BLaER1 (cell line): Measurements from ENCODE around the gene TRANK1.

ENCODE experiments used
- H3K27ac ChIP-seq: shearing (Covaris generic); formaldehyde crosslinking; 2 replicates; pipeline ENCODE4 v1.8.1; 2022
- H3K27me3 ChIP-seq: shearing (Covaris generic); formaldehyde crosslinking; 2 replicates; pipeline ENCODE4 v1.8.1; 2022
- H3K36me3 ChIP-seq: shearing (Covaris generic); formaldehyde crosslinking; 2 replicates; pipeline ENCODE4 v1.8.1; 2022
- H3K4me1 ChIP-seq: shearing (Covaris generic); formaldehyde crosslinking; 2 replicates; pipeline ENCODE4 v1.8.1; 2022
- H3K4me2 ChIP-seq: shearing (Covaris generic); formaldehyde crosslinking; 2 replicates; pipeline ENCODE4 v1.8.1; 2022
- H3K4me3 ChIP-seq: shearing (Covaris generic); formaldehyde crosslinking; 2 replicates; pipeline ENCODE4 v1.8.1; 2022
- H3K9ac ChIP-seq: shearing (Covaris generic); formaldehyde crosslinking; 2 replicates; pipeline ENCODE4 v1.8.1; 2022
- H3K9me3 ChIP-seq: shearing (Covaris generic); formaldehyde crosslinking; 2 replicates; pipeline ENCODE4 v1.8.1; 2022
- H4K20me1 ChIP-seq: shearing (Covaris generic); formaldehyde crosslinking; 2 replicates; pipeline ENCODE4 v1.8.1; 2022
- Cebpa-rat ChIP-seq: shearing (Covaris generic); IDR thresholded peaks from 2 replicates; pipeline ENCODE4 v1.8.1; 2022

The TRANK1 gene

DNA sequence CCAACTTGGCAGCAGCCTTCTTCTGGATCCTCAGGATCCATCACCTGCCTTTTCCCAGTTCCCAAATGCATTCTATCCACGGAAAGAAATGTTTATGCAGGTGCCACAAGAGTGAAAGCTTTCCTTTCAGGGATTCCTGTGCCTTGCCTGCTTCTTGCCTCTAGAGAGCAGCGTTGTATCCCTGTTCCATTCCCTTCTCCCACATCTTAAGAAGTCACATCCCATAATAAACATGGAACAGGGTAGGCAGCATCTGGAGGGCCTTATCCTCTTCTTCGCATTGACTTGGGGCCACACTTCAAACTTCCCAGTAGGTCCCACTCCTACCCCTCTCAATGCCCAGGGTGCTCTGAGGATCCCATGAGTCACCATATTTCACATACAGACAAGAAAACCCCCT, 107.8 kb downstream of the TRANK1 start:
- H3K27me3 ChIP-seq = no peaks in the 10 kb centered on the region
- H3K27ac ChIP-seq = no peak overlapping the region
- H3K4me3 ChIP-seq = no peak overlapping the region
- no peak for TF ChIP-seq Cebpa-rat
- H3K9me3 ChIP-seq = peaks cover 15% of the 10 kb centered on the region
- no peaks in the 10 kb centered on the region for H4K20me1 ChIP-seq
- peaks cover 81% of the 10 kb centered on the region for H3K36me3 ChIP-seq
- no peak overlapping the region for H3K9ac ChIP-seq
- peaks cover 10% of the 10 kb centered on the region; the same call in 1 of the 2 replicates for H3K4me1 ChIP-seq
- H3K4me2 ChIP-seq = no peak overlapping the region

DNA sequence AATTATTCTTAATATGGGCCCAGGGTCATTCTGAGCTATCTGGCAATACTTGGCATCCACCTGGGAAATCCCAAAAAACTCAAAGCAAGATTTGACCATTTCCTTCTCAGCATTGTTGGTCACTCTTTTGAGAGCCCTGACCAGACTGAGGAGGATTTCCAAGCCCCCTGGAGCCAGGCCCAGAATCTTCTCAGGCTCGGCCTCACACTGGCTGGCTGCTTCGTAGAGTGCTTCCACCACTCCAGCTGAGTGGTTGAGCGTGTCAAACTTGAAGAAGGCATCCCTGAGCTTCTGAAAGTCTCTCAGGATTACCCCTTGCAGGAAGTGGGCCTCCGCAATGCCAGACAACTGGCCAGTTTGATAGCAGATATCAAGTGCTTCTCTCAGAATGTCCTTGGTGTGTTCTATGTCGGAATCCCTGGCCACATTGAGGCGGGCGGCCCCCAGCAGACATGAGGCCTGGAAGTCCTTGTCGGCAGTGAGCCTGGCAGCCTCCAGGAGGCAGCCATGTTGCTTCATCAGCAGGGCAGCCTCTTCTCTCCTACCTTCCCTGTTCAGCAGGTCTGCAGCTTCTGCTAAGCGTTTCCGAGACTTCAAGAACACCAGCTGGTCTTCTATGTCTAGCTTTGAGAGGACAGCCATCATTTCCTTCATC, 111.6 kb downstream of the TRANK1 start:
- Histone ChIP-seq H3K27ac (no peak overlapping the region), H3K9me3 (no peaks in the 10 kb centered on the region), H3K4me2 (no peak overlapping the region), H3K36me3 (peaks cover 84% of the 10 kb centered on the region), H3K9ac (no peak overlapping the region), H3K27me3 (no peaks in the 10 kb centered on the region), H3K4me3 (no peak overlapping the region), H4K20me1 (no peaks in the 10 kb centered on the region), H3K4me1 (no peaks in the 10 kb centered on the region)
- TF ChIP-seq Cebpa-rat = no peak

DNA sequence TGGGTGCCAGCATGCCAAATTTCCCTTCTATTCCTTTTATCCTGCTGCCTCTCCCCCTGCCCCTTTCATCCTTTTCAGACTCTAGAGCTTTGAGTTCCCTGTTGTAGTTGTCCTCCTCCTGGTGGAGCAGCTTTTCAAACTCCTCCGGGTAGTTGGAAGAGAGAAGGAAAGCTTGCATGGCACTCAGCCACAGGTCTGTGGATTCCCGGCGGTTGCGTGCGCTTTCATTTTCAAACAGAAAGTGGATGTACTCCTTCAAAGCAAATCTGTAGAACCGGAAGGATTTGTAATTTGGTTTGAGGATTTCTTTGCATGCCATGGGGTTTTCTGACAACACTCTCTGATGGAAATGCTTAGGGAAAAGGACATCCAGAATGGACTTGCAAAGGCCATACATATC, 112.4 kb downstream of the TRANK1 start:
- Histone ChIP-seq H4K20me1 (no peaks in the 10 kb centered on the region), H3K27ac (no peak overlapping the region), H3K36me3 (peaks cover 84% of the 10 kb centered on the region), H3K9me3 (no peaks in the 10 kb centered on the region), H3K9ac (no peak overlapping the region), H3K27me3 (no peaks in the 10 kb centered on the region), H3K4me1 (no peaks in the 10 kb centered on the region), H3K4me3 (no peak overlapping the region), H3K4me2 (no peak overlapping the region)
- TF ChIP-seq Cebpa-rat = no peak

DNA sequence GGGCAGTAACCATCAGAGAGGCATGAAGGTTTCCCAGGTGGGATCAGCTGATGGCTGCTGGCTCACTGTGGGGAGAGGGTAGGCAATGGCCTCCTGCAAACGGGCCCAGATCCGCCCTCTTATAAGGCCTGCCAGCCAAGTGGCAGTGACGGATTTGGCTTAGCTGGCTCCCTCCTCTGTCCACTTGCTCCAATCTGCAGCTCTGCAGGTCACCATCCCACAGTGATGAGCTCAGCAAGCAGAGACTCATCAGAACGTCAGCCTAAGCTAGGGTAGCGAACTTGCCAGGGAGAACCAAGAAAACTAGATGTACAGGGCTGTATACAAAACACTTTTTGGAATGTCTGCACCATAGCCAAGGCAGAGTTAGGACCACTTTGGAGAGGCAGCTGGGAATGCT, 117.7 kb downstream of the TRANK1 start:
- TF ChIP-seq Cebpa-rat = no peak
- H3K27ac ChIP-seq = no peak overlapping the region
- H3K27me3 ChIP-seq = no peaks in the 10 kb centered on the region
- H3K4me3 ChIP-seq = no peak overlapping the region
- no peaks in the 10 kb centered on the region for H4K20me1 ChIP-seq
- no peaks in the 10 kb centered on the region for H3K9me3 ChIP-seq
- H3K36me3 ChIP-seq = peaks cover 74% of the 10 kb centered on the region
- no peaks in the 10 kb centered on the region for H3K4me1 ChIP-seq
- no peak overlapping the region for H3K4me2 ChIP-seq
- no peak overlapping the region for H3K9ac ChIP-seq

DNA sequence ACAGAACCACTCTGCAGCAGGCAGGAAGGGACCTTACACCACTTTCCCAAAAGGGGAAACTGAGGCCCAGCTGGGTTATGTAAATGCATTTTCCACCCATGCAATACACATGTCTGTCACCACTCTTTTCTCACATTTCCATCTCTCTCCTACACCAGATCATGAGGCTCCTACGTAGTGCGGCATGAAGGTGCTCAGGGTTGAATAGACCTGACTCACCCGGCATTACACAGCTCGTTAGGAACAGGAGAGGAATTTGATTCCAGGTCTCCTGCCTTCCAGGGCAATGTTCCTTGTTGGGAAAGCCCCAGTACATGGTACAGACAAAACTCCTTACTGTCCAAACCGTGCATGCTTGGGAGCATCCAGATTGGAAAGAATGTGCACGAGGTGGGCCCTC, 118.6 kb downstream of the TRANK1 start:
- no peak for TF ChIP-seq Cebpa-rat
- no peaks in the 10 kb centered on the region for H4K20me1 ChIP-seq
- peaks cover 65% of the 10 kb centered on the region for H3K36me3 ChIP-seq
- H3K4me3 ChIP-seq = no peak overlapping the region
- H3K27ac ChIP-seq = no peak overlapping the region
- no peak overlapping the region for H3K9ac ChIP-seq
- no peaks in the 10 kb centered on the region for H3K9me3 ChIP-seq
- no peaks in the 10 kb centered on the region for H3K4me1 ChIP-seq
- no peak overlapping the region for H3K4me2 ChIP-seq
- no peaks in the 10 kb centered on the region for H3K27me3 ChIP-seq

DNA sequence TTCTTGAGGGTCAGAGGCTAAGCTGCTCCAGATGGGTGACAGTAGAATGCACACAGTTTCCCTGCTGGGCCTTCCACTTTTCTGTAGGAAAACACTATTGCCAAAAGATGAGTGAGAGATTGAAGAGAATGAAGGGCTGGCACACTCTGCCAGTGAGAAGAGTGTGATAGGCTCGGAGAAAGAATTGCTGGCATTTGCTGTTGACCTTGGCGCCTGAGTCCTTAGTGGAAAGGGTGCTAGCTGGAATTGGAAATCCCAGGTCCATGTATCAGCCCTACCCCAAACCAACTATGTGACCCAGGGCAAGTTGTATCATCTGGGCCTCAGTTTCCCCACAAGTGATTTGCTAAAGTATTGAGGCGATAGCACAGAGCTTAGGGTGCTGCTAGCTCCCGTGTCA, 120.4 kb downstream of the TRANK1 start:
- H3K4me1 ChIP-seq = no peaks in the 10 kb centered on the region
- no peaks in the 10 kb centered on the region for H3K27me3 ChIP-seq
- no peaks in the 10 kb centered on the region for H3K9me3 ChIP-seq
- H3K27ac ChIP-seq = no peak overlapping the region
- no peak overlapping the region for H3K9ac ChIP-seq
- no peak for TF ChIP-seq Cebpa-rat
- H4K20me1 ChIP-seq = no peaks in the 10 kb centered on the region
- H3K36me3 ChIP-seq = peaks cover 47% of the 10 kb centered on the region
- no peak overlapping the region for H3K4me3 ChIP-seq
- H3K4me2 ChIP-seq = no peak overlapping the region

DNA sequence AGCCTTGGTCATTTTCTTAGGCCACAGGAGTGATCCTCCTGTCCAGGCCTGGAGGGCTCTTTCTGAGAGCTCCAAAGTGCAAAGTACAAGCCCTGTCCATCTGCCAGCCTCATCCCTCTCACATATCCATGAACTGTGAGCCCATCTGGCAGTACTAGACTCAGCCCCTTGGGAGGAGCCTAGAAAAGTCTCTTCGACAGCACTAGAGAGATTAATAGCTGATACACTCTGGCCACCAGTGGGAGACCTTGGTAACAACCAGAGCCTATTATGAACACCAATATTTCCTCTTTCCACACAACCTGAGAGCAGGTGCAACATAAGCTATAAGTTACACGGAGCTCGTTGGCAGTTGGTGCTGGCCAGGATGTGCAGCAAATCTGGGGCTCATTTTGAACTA, 121.0 kb downstream of the TRANK1 start:
- no peak for TF ChIP-seq Cebpa-rat
- no peaks in the 10 kb centered on the region for H3K27me3 ChIP-seq
- H3K27ac ChIP-seq = no peak overlapping the region
- no peak overlapping the region for H3K9ac ChIP-seq
- H3K4me2 ChIP-seq = no peak overlapping the region
- peaks cover 41% of the 10 kb centered on the region for H3K36me3 ChIP-seq
- no peaks in the 10 kb centered on the region for H4K20me1 ChIP-seq
- H3K4me3 ChIP-seq = no peak overlapping the region
- no peaks in the 10 kb centered on the region for H3K4me1 ChIP-seq
- no peaks in the 10 kb centered on the region for H3K9me3 ChIP-seq

DNA sequence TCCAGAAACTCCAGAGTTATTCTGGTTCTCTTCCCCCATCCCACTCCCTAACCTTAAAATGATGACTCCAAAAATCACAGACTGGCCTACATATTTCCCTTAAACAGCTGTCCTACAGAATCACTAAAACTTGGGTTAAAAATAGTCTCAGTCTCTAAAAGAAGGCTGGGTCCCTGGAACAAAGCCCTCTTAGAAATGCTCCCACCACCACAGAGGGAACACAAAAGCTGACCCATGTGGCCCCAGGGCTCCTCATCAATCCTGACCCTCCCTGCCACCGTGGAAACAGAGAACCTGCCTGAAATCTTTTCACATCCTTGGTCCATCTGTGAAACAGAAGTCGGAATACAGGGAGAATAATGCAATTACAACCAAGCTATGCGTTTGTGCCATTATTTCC, 124.8 kb downstream of the TRANK1 start:
- Histone ChIP-seq H3K36me3 (peaks cover 12% of the 10 kb centered on the region), H3K9me3 (no peaks in the 10 kb centered on the region), H3K27me3 (no peaks in the 10 kb centered on the region), H3K9ac (no peak overlapping the region), H3K4me1 (no peaks in the 10 kb centered on the region), H3K4me2 (no peak overlapping the region), H3K27ac (no peak overlapping the region), H4K20me1 (no peaks in the 10 kb centered on the region), H3K4me3 (no peak overlapping the region)
- no peak for TF ChIP-seq Cebpa-rat

DNA sequence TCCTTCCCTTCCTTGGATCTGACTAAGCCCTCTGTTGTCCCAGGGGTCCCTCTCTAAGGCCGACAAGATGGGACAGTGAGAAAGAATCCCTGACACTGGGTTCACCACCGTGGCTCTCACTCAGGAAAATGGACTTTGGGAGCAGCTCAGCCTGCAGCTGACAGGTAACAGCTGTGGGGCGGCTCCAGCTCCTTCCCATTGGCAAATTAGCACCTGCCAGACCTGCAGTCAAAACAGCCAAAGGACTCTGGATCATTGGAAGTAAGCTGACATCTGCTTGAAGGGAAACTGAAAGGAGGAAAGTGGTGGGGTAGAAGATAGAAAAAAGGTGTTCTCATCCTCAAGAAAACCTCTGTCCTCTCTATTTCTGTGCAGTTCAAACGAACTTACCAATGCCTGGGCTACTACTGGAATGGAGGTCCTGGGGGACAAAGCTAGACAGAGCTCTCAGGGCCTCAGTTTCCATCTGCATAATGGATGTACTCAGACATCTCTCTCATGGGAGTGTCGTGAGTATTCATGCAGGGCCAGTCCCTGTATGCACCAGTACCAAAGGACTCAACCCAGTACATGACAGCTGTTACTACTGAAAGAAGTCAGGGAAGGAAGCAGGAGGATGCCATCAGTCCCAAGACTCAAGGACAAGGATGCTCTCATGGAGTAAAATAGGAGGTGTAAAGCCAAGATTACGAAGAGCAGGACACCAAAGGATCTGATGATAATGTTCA, 126.9 kb downstream of the TRANK1 start:
- no peaks in the 10 kb centered on the region for H3K4me1 ChIP-seq
- no peak overlapping the region for H3K4me2 ChIP-seq
- no peaks in the 10 kb centered on the region for H3K36me3 ChIP-seq
- no peaks in the 10 kb centered on the region for H3K27me3 ChIP-seq
- no peaks in the 10 kb centered on the region for H4K20me1 ChIP-seq
- no peaks in the 10 kb centered on the region for H3K9me3 ChIP-seq
- no peak overlapping the region for H3K9ac ChIP-seq
- H3K27ac ChIP-seq = no peak overlapping the region
- TF ChIP-seq Cebpa-rat = no peak
- H3K4me3 ChIP-seq = no peak overlapping the region

DNA sequence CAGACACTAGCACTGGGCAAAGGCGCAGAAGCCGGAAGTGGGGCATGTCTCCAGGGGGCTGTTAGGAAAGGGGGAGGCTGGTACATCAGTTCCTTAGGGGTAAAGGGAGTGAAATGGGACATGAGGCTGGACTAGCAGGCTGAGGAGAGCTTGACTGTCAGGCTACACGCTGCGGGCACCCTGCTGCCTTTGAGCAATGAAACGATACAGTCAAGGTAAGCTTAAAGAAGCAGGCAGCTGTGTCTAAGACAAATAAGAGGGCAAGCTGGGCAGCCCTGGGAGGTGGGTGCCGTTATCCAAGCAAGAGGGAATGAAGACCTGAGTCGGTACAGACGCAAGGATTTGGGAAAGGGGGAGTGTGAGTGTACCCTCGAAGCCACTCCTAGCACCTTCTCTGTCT, 129.5 kb downstream of the TRANK1 start:
- Histone ChIP-seq H4K20me1 (no peaks in the 10 kb centered on the region), H3K36me3 (no peaks in the 10 kb centered on the region), H3K27me3 (no peaks in the 10 kb centered on the region), H3K9me3 (no peaks in the 10 kb centered on the region), H3K27ac (no peak overlapping the region), H3K4me3 (no peak overlapping the region), H3K9ac (no peak overlapping the region), H3K4me2 (no peak overlapping the region), H3K4me1 (no peaks in the 10 kb centered on the region)
- no peak for TF ChIP-seq Cebpa-rat
